Measurements from ENCODE around the gene SLC12A9. TPM values are rescaled to one million over a fixed set of nuclear protein-coding genes. Genes with fewer than 3 reads are reported as not detected.

The SLC12A9 gene
- total RNA-seq, 1 donor: 16.0 TPM

GRCh38 chr7:100819586-100819985, 32.9 kb upstream of the SLC12A9 start:
- DNase-seq (ENCODE audit: low read depth): no peak
- no peak overlapping the region for H3K4me3 ChIP-seq (ENCODE audit: low read depth, low read length)
- no peak for TF ChIP-seq CTCF (IDR thresholded peaks at IDR 0.05; ENCODE audit: insufficient read depth, low read depth, low read length)

GRCh38 chr7:100822236-100823139, 30.0 kb upstream of the SLC12A9 start:
- DNase-seq (ENCODE audit: low read depth): no peak

GRCh38 chr7:100823140-100823525, 29.4 kb upstream of the SLC12A9 start:
- TF ChIP-seq CTCF (IDR thresholded peaks at IDR 0.05; ENCODE audit: insufficient read depth, low read depth, low read length): no peak
- H3K4me3 ChIP-seq (ENCODE audit: low read depth, low read length): no peak overlapping the region
- no peak for DNase-seq (ENCODE audit: low read depth)

More at GRCh38 chr7:100822236-100823139, 30.0 kb upstream of the SLC12A9 start:
- no peak for TF ChIP-seq CTCF (IDR thresholded peaks at IDR 0.05; ENCODE audit: insufficient read depth, low read depth, low read length)
- no peak overlapping the region for H3K4me3 ChIP-seq (ENCODE audit: low read depth, low read length)

- no peak for TF ChIP-seq CTCF (IDR thresholded peaks at IDR 0.05; ENCODE audit: insufficient read depth, low read depth, low read length)
- DNase-seq (ENCODE audit: low read depth): no peak
- H3K4me3 ChIP-seq (ENCODE audit: low read depth, low read length): no peak overlapping the region
Measured at GRCh38 chr7:100823534-100823933, 29.0 kb upstream of the SLC12A9 start.

- TF ChIP-seq CTCF (IDR thresholded peaks at IDR 0.05; ENCODE audit: insufficient read depth, low read depth, low read length): no peak
- peak overlapping the region; percentile 82 for H3K4me3 ChIP-seq (ENCODE audit: low read depth, low read length)
- DNase-seq (ENCODE audit: low read depth): peak; percentile 14
Measured at GRCh38 chr7:100824499-100825214, 27.9 kb upstream of the SLC12A9 start.

GRCh38 chr7:100825215-100825671, 27.3 kb upstream of the SLC12A9 start:
- DNase-seq (ENCODE audit: low read depth): peak; percentile 32
- TF ChIP-seq CTCF (IDR thresholded peaks at IDR 0.05; ENCODE audit: insufficient read depth, low read depth, low read length): no peak
- H3K4me3 ChIP-seq (ENCODE audit: low read depth, low read length): peak overlapping the region; percentile 82
